HEK293T (cell line): ENCODE measurements around the gene CD27.

Experiments
- ARNT ChIP-seq: fragments of 450-650 bp; IDR thresholded peaks from 2 replicates; pipeline ENCODE4 v1.6.1; 2017; ENCODE audit warnings: mild to moderate bottlenecking
- CTBP1 ChIP-seq: fragments of 450-650 bp; IDR thresholded peaks from 2 replicates; pipeline ENCODE4 v1.6.1; 2016; ENCODE audit warnings: borderline replicate concordance
- ELF4 ChIP-seq: fragments of 450-650 bp; IDR thresholded peaks from 2 replicates; pipeline ENCODE4 v1.6.1; 2017; ENCODE audit warnings: antibody characterized with exemption
- FOXM1 ChIP-seq: fragments of 450-650 bp; IDR thresholded peaks from 2 replicates; pipeline ENCODE4 v1.6.1; 2017; ENCODE audit warnings: mild to moderate bottlenecking, borderline replicate concordance
- SP1 ChIP-seq: fragments of 450-650 bp; IDR thresholded peaks from 2 replicates; pipeline ENCODE4 v1.6.1; 2017
- SUZ12 ChIP-seq: fragments of 450-650 bp; IDR thresholded peaks from 2 replicates; pipeline ENCODE4 v1.6.1; 2016; ENCODE audit warnings: mild to moderate bottlenecking
- TARDBP ChIP-seq: fragments of 450-650 bp; IDR thresholded peaks from 2 replicates; pipeline ENCODE4 v1.6.1; 2016

GRCh38 chr12:6466184-6466573 lies 21.4 kb downstream of the CD27 start:
- TF ChIP-seq CTBP1 = no peak
- no peak for TF ChIP-seq SUZ12
- TF ChIP-seq FOXM1 = no peak
- no peak for TF ChIP-seq SP1
- no peak for TF ChIP-seq TARDBP
- no peak for TF ChIP-seq ELF4
- no peak for TF ChIP-seq ARNT
